WTC11 (cell line): ENCODE measurements around the gene PDZD7. TPM values are rescaled to one million over a fixed set of nuclear protein-coding genes. Genes with fewer than 3 reads are reported as not detected.

Source experiments
- ATAC-seq: fragments of 200-7000 bp; cut with Tn5 transposase; 2 replicates; pipeline ENCODE4 v1.10.0; 2021; ENCODE audit warnings: mild to moderate bottlenecking, moderate library complexity
- CTCF ChIA-PET: fragments of 300-600 bp; sonication (Branson Sonifier 250); formaldehyde crosslinking; loops from one replicate; lab custom pipeline; 2021; ENCODE audit warnings: antibody characterized with exemption; lab: Charles Lee
- POLR2A ChIA-PET: fragments of 350-600 bp; sonication (Branson Sonifier 250); formaldehyde crosslinking; loops from one replicate; lab custom pipeline; 2021; ENCODE audit warnings: antibody characterized with exemption; lab: Charles Lee
- DNase-seq: peaks from one replicate; pipeline ENCODE4 v3.0.0; 2021; ENCODE audit warnings: low spot score
- H3K27ac Mint-ChIP-seq: 2 replicates; pipeline ENCODE4 v1.8.0; 2021; ENCODE audit warnings: mixed read lengths
- H3K27me3 Mint-ChIP-seq: 2 replicates; pipeline ENCODE4 v1.8.0; 2021; ENCODE audit warnings: low read depth, mild to moderate bottlenecking, moderate library complexity, mixed read lengths
- H3K36me3 Mint-ChIP-seq: 2 replicates; pipeline ENCODE4 v1.8.0; 2021; ENCODE audit warnings: mixed read lengths
- H3K4me1 Mint-ChIP-seq: 2 replicates; pipeline ENCODE4 v1.8.0; 2022; ENCODE audit warnings: mixed read lengths
- H3K4me3 Mint-ChIP-seq: 2 replicates; pipeline ENCODE4 v1.8.0; 2021; ENCODE audit warnings: mild to moderate bottlenecking, moderate library complexity, mixed read lengths
- H3K9me3 Mint-ChIP-seq: 2 replicates; pipeline ENCODE4 v1.8.0; 2021; ENCODE audit warnings: mixed read lengths
- CBFB ChIP-seq: sonication (generic); formaldehyde crosslinking; IDR thresholded peaks from 2 replicates; pipeline ENCODE4 v1.8.1; 2022; ENCODE audit warnings: mild to moderate bottlenecking, low read depth, missing genetic modification reagents
- ELF4 ChIP-seq: sonication (generic); formaldehyde crosslinking; IDR thresholded peaks from 2 replicates; pipeline ENCODE4 v1.8.1; 2022; ENCODE audit warnings: low read depth, mild to moderate bottlenecking, moderate library complexity, missing genetic modification reagents
- FOXK1 ChIP-seq: sonication (generic); formaldehyde crosslinking; IDR thresholded peaks from 2 replicates; pipeline ENCODE4 v1.8.0; 2022; ENCODE audit warnings: mild to moderate bottlenecking, moderate library complexity, missing genetic modification reagents
- GRHL2 ChIP-seq: fragments of 250-450 bp; sonication (Bioruptor Pico); IDR thresholded peaks from 2 replicates; pipeline ENCODE4 v1.8.0; 2022; ENCODE audit warnings: mild to moderate bottlenecking, moderate library complexity; ENCODE audit not compliant: insufficient replicate concordance, severe bottlenecking
- HMGA2 ChIP-seq: fragments of 250-450 bp; sonication (Bioruptor Pico); IDR thresholded peaks from 2 replicates; pipeline ENCODE4 v1.4.0; 2021; ENCODE audit warnings: mild to moderate bottlenecking, moderate library complexity
- IRF2 ChIP-seq: sonication (generic); formaldehyde crosslinking; IDR thresholded peaks from 2 replicates; pipeline ENCODE4 v1.8.0; 2022; ENCODE audit warnings: low read depth, missing genetic modification reagents, borderline replicate concordance
- JAZF1 ChIP-seq: fragments of 250-450 bp; sonication (Bioruptor Pico); IDR thresholded peaks from 2 replicates; pipeline ENCODE4 v1.9.0; 2021; ENCODE audit warnings: moderate library complexity, mild to moderate bottlenecking, inconsistent platforms
- MXD4 ChIP-seq: fragments of 250-450 bp; sonication (Bioruptor Pico); IDR thresholded peaks from 2 replicates; pipeline ENCODE4 v1.8.0; 2021; ENCODE audit warnings: mild to moderate bottlenecking, moderate library complexity, borderline replicate concordance
- NFE2L1 ChIP-seq: sonication (generic); formaldehyde crosslinking; IDR thresholded peaks from 2 replicates; pipeline ENCODE4 v1.8.1; 2023; ENCODE audit warnings: missing genetic modification reagents
- NFYB ChIP-seq: sonication (generic); formaldehyde crosslinking; conservative IDR thresholded peaks from 2 replicates; pipeline ENCODE4 v1.8.0; 2022; ENCODE audit warnings: low read depth, missing genetic modification reagents
- NR3C1 ChIP-seq: sonication (generic); formaldehyde crosslinking; conservative IDR thresholded peaks from 2 replicates; pipeline ENCODE4 v1.8.1; 2023; ENCODE audit warnings: low read depth, mild to moderate bottlenecking, missing genetic modification reagents
- SMAD3 ChIP-seq: sonication (generic); formaldehyde crosslinking; IDR thresholded peaks from 2 replicates; pipeline ENCODE4 v1.8.0; 2022; ENCODE audit warnings: missing genetic modification reagents, mild to moderate bottlenecking, borderline replicate concordance
- SMAD4 ChIP-seq: sonication (generic); formaldehyde crosslinking; IDR thresholded peaks from 2 replicates; pipeline ENCODE4 v1.8.0; 2022; ENCODE audit warnings: mild to moderate bottlenecking, missing genetic modification reagents
- TEAD4 ChIP-seq: sonication (generic); formaldehyde crosslinking; IDR thresholded peaks from 2 replicates; pipeline ENCODE4 v1.8.0; 2022; ENCODE audit warnings: mild to moderate bottlenecking, missing genetic modification reagents
- TP53 ChIP-seq: sonication (generic); formaldehyde crosslinking; IDR thresholded peaks from 2 replicates; pipeline ENCODE4 v1.8.1; 2023; ENCODE audit warnings: mild to moderate bottlenecking, missing genetic modification reagents
- total RNA-seq: library from RNA; stranded (reverse); gene quantifications from 3 replicates; pipeline ENCODE4 v1.2.3, GENCODE V29; 2021
- TF ChIP-seq, protein P1 (sequence below): sonication (generic); formaldehyde crosslinking; IDR thresholded peaks from 2 replicates; pipeline ENCODE4 v1.8.1; 2022; ENCODE audit warnings: missing genetic modification reagents, borderline replicate concordance
- TF ChIP-seq, protein P2 (sequence below): fragments of 250-450 bp; sonication (Bioruptor Pico); conservative IDR thresholded peaks from 2 replicates; pipeline ENCODE4 v1.9.0; 2021; ENCODE audit warnings: mild to moderate bottlenecking
- TF ChIP-seq, protein P3 (sequence below): sonication (generic); formaldehyde crosslinking; IDR thresholded peaks from 2 replicates; pipeline ENCODE4 v1.8.0; 2023; ENCODE audit warnings: mild to moderate bottlenecking, missing genetic modification reagents
- TF ChIP-seq, protein P4 (sequence below): fragments of 250-450 bp; sonication (Bioruptor Pico); IDR thresholded peaks from 2 replicates; pipeline ENCODE4 v1.9.0; 2021; ENCODE audit warnings: mild to moderate bottlenecking, borderline replicate concordance
- TF ChIP-seq, protein P5 (sequence below): fragments of 250-450 bp; sonication (Bioruptor Pico); IDR thresholded peaks from 2 replicates; pipeline ENCODE4 v1.9.0; 2021; ENCODE audit warnings: mild to moderate bottlenecking

PDZD7 gene
- total RNA-seq, 1 experiment from 2014 or later = 2.6 TPM

DNA sequence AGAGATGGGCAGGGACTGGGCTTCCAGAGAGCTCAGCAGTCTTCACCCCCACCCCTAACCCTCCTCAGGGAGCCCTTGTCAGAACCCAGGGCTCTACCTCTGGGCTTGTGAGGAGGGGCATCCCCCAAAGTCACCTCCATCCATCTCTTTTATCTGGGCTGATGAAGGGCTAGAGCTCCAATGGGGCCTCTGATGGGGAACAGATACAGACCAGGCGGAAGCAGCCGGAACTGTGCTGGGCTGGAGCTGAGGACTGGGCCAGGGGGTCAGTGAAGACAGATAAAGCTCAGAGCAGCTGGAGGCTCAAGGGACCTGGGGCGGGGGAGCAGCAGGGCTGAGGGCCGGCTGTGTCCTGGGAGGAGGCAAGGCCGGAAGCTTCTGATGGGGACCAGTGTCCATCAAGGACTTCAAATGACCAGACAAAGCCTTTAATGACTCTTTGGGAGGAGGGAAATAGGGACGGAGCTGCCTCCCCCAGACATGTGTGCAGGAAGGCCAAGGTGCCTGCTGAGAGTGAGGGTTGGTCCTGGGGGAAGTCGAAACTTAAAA lies 41.0 kb upstream of the PDZD7 start:
- Mint-ChIP-seq H3K27ac (no peak overlapping the region), H3K4me1 (peaks cover 41% of the 10 kb centered on the region), H3K27me3 (peaks cover 66% of the 10 kb centered on the region), H3K4me3 (no peak overlapping the region; the same call in 1 of the 2 replicates), H3K9me3 (no peaks in the 10 kb centered on the region), H3K36me3 (no peaks in the 10 kb centered on the region)
- TF ChIP-seq TEAD4 (CRISPR knock-in tag) (no peak), FOXK1 (CRISPR knock-in tag) (no peak), NFYB (CRISPR knock-in tag) (no peak), CBFB (CRISPR knock-in tag) (no peak), JAZF1 (no peak), SMAD4 (CRISPR knock-in tag) (no peak)
- DNase-seq = no peak
- POLR2A ChIA-PET = interaction anchor here (0.7 to 1.3 kb wide), 3 partner anchors 24 to 29 kb away, joined by 3 to 5 read pairs (median 3); no protein-coding TSS in a partner anchor
- no peak for ATAC-seq
- CTCF ChIA-PET = interaction anchor here (0.7 to 15.0 kb wide), 10 partner anchors 10 to 141 kb away, joined by 3 to 405 read pairs (median 6); partner anchors contain the start of gene KAZALD1

DNA sequence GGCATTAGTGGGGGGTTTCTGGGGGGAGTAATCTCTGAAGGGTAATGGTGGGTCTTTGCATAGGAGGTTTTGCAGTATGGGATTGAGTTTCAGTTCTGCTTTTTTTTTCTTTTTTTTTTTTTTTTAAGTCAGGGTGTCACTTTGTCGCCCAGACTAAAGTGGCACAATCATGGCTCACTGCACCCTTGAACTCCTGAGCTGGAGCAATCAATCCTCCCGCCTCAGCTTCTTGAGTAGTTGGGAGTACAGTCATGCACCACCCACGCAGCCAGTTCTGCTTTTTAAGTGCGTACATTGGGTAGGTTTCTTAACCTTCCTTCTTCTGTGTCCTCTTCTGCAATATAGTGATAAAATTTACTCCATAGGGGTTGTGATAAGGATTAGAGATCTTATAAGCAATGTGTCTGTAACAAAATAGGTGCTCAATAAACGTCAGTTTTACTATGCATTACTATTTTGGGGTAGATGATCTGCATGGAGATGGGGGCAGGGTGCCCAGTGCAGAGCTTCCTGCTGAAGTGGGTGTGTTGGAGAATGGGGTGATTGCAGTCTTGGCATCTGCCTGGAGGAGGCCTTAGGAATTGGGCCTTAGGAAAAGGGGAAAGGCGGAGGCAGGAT lies 40.4 kb upstream of the PDZD7 start:
- peaks cover 67% of the 10 kb centered on the region for H3K27me3 Mint-ChIP-seq
- POLR2A ChIA-PET = interaction anchor here (0.8 to 1.3 kb wide), 2 partner anchors 24 to 28 kb away, joined by 3 to 5 read pairs; no protein-coding TSS in a partner anchor
- CTCF ChIA-PET = interaction anchor here (0.9 to 15.0 kb wide), 9 partner anchors 10 to 70 kb away, joined by 3 to 405 read pairs (median 7); partner anchors contain the start of gene KAZALD1
- ATAC-seq (no peak), DNase-seq (no peak)
- H3K36me3 Mint-ChIP-seq = no peaks in the 10 kb centered on the region
- peaks cover 39% of the 10 kb centered on the region for H3K4me1 Mint-ChIP-seq
- no peaks in the 10 kb centered on the region for H3K9me3 Mint-ChIP-seq
- no peak overlapping the region for H3K27ac Mint-ChIP-seq
- H3K4me3 Mint-ChIP-seq = no peak overlapping the region
- TF ChIP-seq NFE2L1 (no peak), TP53 (CRISPR knock-in tag) (no peak), HMGA2 (CRISPR knock-in tag) (no peak), IRF2 (no peak), NR3C1 (CRISPR knock-in tag) (no peak), GRHL2 (no peak), JAZF1 (no peak), SMAD3 (CRISPR knock-in tag) (no peak), MXD4 (CRISPR knock-in tag) (no peak), ELF4 (no peak)
- TF ChIP-seq, protein P1, sequence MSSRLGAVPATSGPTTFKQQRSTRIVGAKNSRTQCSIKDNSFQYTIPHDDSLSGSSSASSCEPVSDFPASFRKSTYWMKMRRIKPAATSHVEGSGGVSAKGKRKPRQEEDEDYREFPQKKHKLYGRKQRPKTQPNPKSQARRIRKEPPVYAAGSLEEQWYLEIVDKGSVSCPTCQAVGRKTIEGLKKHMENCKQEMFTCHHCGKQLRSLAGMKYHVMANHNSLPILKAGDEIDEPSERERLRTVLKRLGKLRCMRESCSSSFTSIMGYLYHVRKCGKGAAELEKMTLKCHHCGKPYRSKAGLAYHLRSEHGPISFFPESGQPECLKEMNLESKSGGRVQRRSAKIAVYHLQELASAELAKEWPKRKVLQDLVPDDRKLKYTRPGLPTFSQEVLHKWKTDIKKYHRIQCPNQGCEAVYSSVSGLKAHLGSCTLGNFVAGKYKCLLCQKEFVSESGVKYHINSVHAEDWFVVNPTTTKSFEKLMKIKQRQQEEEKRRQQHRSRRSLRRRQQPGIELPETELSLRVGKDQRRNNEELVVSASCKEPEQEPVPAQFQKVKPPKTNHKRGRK (CRISPR knock-in tag) = no peak
- TF ChIP-seq, protein P2, sequence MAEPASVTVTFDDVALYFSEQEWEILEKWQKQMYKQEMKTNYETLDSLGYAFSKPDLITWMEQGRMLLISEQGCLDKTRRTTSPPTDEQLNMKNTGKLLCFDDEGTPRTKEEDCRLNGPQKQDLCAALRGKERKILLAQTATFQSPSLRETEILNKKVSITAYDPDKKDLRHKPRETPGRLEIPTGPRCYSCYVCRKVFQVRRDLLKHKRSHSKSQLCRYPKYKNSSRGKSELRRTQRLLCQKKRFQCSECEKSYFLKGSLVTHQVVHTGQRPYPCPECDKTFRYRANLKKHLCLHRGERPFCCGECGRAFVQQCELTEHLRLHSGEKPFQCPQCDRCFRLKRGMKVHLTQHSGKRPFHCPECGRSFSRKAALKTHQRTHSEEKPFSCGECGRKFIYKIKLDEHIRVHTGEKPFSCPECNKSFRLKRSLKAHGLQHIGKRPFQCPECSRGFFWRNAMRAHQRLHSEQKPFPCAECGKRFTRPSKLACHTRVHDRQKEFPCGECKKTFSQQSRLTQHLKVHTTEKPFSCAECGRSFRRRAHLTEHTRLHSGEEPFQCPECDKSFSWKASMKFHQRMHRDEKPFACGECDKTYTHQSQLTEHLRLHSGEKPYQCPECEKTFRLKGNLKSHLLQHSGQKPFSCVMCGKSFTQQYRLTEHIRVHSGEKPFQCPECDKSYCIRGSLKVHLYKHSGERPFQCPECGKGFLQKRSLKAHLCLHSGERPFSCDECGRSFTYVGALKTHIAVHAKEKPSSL (CRISPR knock-in tag) = no peak
- TF ChIP-seq, protein P3, sequence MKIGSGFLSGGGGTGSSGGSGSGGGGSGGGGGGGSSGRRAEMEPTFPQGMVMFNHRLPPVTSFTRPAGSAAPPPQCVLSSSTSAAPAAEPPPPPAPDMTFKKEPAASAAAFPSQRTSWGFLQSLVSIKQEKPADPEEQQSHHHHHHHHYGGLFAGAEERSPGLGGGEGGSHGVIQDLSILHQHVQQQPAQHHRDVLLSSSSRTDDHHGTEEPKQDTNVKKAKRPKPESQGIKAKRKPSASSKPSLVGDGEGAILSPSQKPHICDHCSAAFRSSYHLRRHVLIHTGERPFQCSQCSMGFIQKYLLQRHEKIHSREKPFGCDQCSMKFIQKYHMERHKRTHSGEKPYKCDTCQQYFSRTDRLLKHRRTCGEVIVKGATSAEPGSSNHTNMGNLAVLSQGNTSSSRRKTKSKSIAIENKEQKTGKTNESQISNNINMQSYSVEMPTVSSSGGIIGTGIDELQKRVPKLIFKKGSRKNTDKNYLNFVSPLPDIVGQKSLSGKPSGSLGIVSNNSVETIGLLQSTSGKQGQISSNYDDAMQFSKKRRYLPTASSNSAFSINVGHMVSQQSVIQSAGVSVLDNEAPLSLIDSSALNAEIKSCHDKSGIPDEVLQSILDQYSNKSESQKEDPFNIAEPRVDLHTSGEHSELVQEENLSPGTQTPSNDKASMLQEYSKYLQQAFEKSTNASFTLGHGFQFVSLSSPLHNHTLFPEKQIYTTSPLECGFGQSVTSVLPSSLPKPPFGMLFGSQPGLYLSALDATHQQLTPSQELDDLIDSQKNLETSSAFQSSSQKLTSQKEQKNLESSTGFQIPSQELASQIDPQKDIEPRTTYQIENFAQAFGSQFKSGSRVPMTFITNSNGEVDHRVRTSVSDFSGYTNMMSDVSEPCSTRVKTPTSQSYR = no peak
- TF ChIP-seq, protein P4, sequence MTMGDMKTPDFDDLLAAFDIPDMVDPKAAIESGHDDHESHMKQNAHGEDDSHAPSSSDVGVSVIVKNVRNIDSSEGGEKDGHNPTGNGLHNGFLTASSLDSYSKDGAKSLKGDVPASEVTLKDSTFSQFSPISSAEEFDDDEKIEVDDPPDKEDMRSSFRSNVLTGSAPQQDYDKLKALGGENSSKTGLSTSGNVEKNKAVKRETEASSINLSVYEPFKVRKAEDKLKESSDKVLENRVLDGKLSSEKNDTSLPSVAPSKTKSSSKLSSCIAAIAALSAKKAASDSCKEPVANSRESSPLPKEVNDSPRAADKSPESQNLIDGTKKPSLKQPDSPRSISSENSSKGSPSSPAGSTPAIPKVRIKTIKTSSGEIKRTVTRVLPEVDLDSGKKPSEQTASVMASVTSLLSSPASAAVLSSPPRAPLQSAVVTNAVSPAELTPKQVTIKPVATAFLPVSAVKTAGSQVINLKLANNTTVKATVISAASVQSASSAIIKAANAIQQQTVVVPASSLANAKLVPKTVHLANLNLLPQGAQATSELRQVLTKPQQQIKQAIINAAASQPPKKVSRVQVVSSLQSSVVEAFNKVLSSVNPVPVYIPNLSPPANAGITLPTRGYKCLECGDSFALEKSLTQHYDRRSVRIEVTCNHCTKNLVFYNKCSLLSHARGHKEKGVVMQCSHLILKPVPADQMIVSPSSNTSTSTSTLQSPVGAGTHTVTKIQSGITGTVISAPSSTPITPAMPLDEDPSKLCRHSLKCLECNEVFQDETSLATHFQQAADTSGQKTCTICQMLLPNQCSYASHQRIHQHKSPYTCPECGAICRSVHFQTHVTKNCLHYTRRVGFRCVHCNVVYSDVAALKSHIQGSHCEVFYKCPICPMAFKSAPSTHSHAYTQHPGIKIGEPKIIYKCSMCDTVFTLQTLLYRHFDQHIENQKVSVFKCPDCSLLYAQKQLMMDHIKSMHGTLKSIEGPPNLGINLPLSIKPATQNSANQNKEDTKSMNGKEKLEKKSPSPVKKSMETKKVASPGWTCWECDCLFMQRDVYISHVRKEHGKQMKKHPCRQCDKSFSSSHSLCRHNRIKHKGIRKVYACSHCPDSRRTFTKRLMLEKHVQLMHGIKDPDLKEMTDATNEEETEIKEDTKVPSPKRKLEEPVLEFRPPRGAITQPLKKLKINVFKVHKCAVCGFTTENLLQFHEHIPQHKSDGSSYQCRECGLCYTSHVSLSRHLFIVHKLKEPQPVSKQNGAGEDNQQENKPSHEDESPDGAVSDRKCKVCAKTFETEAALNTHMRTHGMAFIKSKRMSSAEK (CRISPR knock-in tag) = no peak
- TF ChIP-seq, protein P5, sequence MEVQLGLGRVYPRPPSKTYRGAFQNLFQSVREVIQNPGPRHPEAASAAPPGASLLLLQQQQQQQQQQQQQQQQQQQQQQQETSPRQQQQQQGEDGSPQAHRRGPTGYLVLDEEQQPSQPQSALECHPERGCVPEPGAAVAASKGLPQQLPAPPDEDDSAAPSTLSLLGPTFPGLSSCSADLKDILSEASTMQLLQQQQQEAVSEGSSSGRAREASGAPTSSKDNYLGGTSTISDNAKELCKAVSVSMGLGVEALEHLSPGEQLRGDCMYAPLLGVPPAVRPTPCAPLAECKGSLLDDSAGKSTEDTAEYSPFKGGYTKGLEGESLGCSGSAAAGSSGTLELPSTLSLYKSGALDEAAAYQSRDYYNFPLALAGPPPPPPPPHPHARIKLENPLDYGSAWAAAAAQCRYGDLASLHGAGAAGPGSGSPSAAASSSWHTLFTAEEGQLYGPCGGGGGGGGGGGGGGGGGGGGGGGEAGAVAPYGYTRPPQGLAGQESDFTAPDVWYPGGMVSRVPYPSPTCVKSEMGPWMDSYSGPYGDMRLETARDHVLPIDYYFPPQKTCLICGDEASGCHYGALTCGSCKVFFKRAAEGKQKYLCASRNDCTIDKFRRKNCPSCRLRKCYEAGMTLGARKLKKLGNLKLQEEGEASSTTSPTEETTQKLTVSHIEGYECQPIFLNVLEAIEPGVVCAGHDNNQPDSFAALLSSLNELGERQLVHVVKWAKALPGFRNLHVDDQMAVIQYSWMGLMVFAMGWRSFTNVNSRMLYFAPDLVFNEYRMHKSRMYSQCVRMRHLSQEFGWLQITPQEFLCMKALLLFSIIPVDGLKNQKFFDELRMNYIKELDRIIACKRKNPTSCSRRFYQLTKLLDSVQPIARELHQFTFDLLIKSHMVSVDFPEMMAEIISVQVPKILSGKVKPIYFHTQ = no peak
